HUES48 (cell line): ENCODE data around the gene PCBP1.
"Not testable (repeated sequence)": the region's sequence is repeated elsewhere in the genome, so short reads cannot be mapped to it uniquely, and the experiment has no call there.

Experiments
- H3K27ac ChIP-seq: one replicate; pipeline ENCODE4 v1.7.0; 2013; ENCODE audit warnings: low read depth, low read length, inconsistent platforms
- H3K27me3 ChIP-seq: 2 replicates; pipeline ENCODE4 v1.6.1; 2013; ENCODE audit warnings: mild to moderate bottlenecking, low read length; ENCODE audit not compliant: control insufficient read depth, insufficient read depth
- H3K36me3 ChIP-seq: 2 replicates; pipeline ENCODE4 v1.6.1; 2013; ENCODE audit warnings: low read length; ENCODE audit not compliant: control insufficient read depth, insufficient read depth
- H3K4me1 ChIP-seq: 2 replicates; pipeline ENCODE4 v1.6.1; 2013; ENCODE audit warnings: mild to moderate bottlenecking, low read length; ENCODE audit not compliant: control insufficient read depth, insufficient read depth
- H3K4me3 ChIP-seq: 2 replicates; pipeline ENCODE4 v1.5.1; 2013; ENCODE audit warnings: mild to moderate bottlenecking, low read depth, low read length
- H3K9ac ChIP-seq: 2 replicates; pipeline ENCODE4 v1.6.1; 2013; ENCODE audit warnings: mild to moderate bottlenecking, low read depth, low read length, moderate library complexity
- H3K9me3 ChIP-seq: 2 replicates; pipeline ENCODE4 v1.6.1; 2013; ENCODE audit warnings: low read length; ENCODE audit not compliant: control insufficient read depth, insufficient read depth

The PCBP1 gene

GRCh38 chr2:70050631-70051425, 36.4 kb upstream of the PCBP1 start:
- Histone ChIP-seq H3K27me3 (no peaks in the 10 kb centered on the region), H3K9ac (no peak overlapping the region), H3K9me3 (no peaks in the 10 kb centered on the region), H3K4me3 (no peak overlapping the region), H3K27ac (no peak overlapping the region), H3K4me1 (no peaks in the 10 kb centered on the region), H3K36me3 (peaks cover 52% of the 10 kb centered on the region)

GRCh38 chr2:70055259-70055658, 32.0 kb upstream of the PCBP1 start:
- H3K4me3 ChIP-seq, H3K27ac ChIP-seq, H3K9ac ChIP-seq, H3K27me3 ChIP-seq, H3K9me3 ChIP-seq, H3K4me1 ChIP-seq: not testable (repeated sequence)
- H3K36me3 ChIP-seq = peaks cover 47% of the 10 kb centered on the region

GRCh38 chr2:70061317-70061716, 26.0 kb upstream of the PCBP1 start:
- Histone ChIP-seq H3K27me3 (no peaks in the 10 kb centered on the region), H3K27ac (no peak overlapping the region), H3K4me1 (no peaks in the 10 kb centered on the region), H3K36me3 (peaks cover 47% of the 10 kb centered on the region), H3K4me3 (no peak overlapping the region), H3K9me3 (peaks cover 4% of the 10 kb centered on the region; the same call in 1 of the 2 replicates), H3K9ac (no peak overlapping the region)

- Histone ChIP-seq H3K9me3 (peaks cover 4% of the 10 kb centered on the region; the same call in 1 of the 2 replicates), H3K4me3 (no peak overlapping the region), H3K9ac (no peak overlapping the region), H3K27ac (no peak overlapping the region), H3K36me3 (peaks cover 52% of the 10 kb centered on the region), H3K4me1 (no peaks in the 10 kb centered on the region), H3K27me3 (no peaks in the 10 kb centered on the region)
These were observed 25.0 kb upstream of the PCBP1 start for GRCh38 chr2:70062270-70062669.

GRCh38 chr2:70068119-70068518, 19.2 kb upstream of the PCBP1 start:
- peaks cover 44% of the 10 kb centered on the region for H3K36me3 ChIP-seq

GRCh38 chr2:70069049-70069448, 18.2 kb upstream of the PCBP1 start:
- Histone ChIP-seq H3K36me3 (peaks cover 45% of the 10 kb centered on the region), H3K27ac (no peak overlapping the region), H3K9ac (no peak overlapping the region), H3K9me3 (no peaks in the 10 kb centered on the region), H3K27me3 (no peaks in the 10 kb centered on the region), H3K4me1 (no peaks in the 10 kb centered on the region), H3K4me3 (no peak overlapping the region)

More at GRCh38 chr2:70068119-70068518, 19.2 kb upstream of the PCBP1 start:
- H3K27ac ChIP-seq = no peak overlapping the region
- H3K9me3 ChIP-seq = no peaks in the 10 kb centered on the region
- no peak overlapping the region for H3K4me3 ChIP-seq
- H3K4me1 ChIP-seq = no peaks in the 10 kb centered on the region
- H3K27me3 ChIP-seq = no peaks in the 10 kb centered on the region
- no peak overlapping the region for H3K9ac ChIP-seq

GRCh38 chr2:70070542-70071268, 16.6 kb upstream of the PCBP1 start:
- H3K9ac ChIP-seq = no peak overlapping the region
- H3K4me1 ChIP-seq = no peaks in the 10 kb centered on the region
- H3K9me3 ChIP-seq = no peaks in the 10 kb centered on the region
- peaks cover 40% of the 10 kb centered on the region for H3K36me3 ChIP-seq
- H3K27ac ChIP-seq = peak overlapping the region; percentile 61
- no peak overlapping the region for H3K4me3 ChIP-seq
- no peaks in the 10 kb centered on the region for H3K27me3 ChIP-seq

GRCh38 chr2:70073493-70073892, 13.8 kb upstream of the PCBP1 start:
- no peaks in the 10 kb centered on the region for H3K27me3 ChIP-seq
- H3K9ac ChIP-seq = no peak overlapping the region
- no peak overlapping the region for H3K4me3 ChIP-seq
- H3K9me3 ChIP-seq = no peaks in the 10 kb centered on the region
- H3K4me1 ChIP-seq = no peaks in the 10 kb centered on the region
- H3K36me3 ChIP-seq = peaks cover 47% of the 10 kb centered on the region
- H3K27ac ChIP-seq = no peak overlapping the region

GRCh38 chr2:70078384-70078783, 8.9 kb upstream of the PCBP1 start:
- H3K27me3 ChIP-seq = no peaks in the 10 kb centered on the region
- H3K9me3 ChIP-seq = no peaks in the 10 kb centered on the region
- peaks cover 1% of the 10 kb centered on the region; the same call in 1 of the 2 replicates for H3K4me1 ChIP-seq
- H3K36me3 ChIP-seq = peaks cover 73% of the 10 kb centered on the region
- no peak overlapping the region for H3K27ac ChIP-seq
- H3K9ac ChIP-seq = no peak overlapping the region
- H3K4me3 ChIP-seq = no peak overlapping the region

- H3K27me3 ChIP-seq = no peaks in the 10 kb centered on the region
- peaks cover 23% of the 10 kb centered on the region for H3K4me1 ChIP-seq
- H3K36me3 ChIP-seq = peaks cover 79% of the 10 kb centered on the region
- no peak overlapping the region for H3K9ac ChIP-seq
- H3K27ac ChIP-seq = no peak overlapping the region
- no peaks in the 10 kb centered on the region for H3K9me3 ChIP-seq
- H3K4me3 ChIP-seq = no peak overlapping the region
These were observed 6.6 kb upstream of the PCBP1 start for GRCh38 chr2:70080610-70081200.

GRCh38 chr2:70081221-70081620, 6.1 kb upstream of the PCBP1 start:
- Histone ChIP-seq H3K27ac (no peak overlapping the region), H3K27me3 (no peaks in the 10 kb centered on the region), H3K9me3 (no peaks in the 10 kb centered on the region), H3K4me3 (no peak overlapping the region), H3K9ac (no peak overlapping the region), H3K4me1 (peaks cover 26% of the 10 kb centered on the region), H3K36me3 (peaks cover 74% of the 10 kb centered on the region)
